NCI-H1048 (cell line): Measurements from ENCODE around the gene ST6GALNAC2.

Experiments used
- DNase-seq: peaks from one replicate; lab custom pipeline; 2025; lab: John Stamatoyannopoulos, UW

Gene ST6GALNAC2

DNA sequence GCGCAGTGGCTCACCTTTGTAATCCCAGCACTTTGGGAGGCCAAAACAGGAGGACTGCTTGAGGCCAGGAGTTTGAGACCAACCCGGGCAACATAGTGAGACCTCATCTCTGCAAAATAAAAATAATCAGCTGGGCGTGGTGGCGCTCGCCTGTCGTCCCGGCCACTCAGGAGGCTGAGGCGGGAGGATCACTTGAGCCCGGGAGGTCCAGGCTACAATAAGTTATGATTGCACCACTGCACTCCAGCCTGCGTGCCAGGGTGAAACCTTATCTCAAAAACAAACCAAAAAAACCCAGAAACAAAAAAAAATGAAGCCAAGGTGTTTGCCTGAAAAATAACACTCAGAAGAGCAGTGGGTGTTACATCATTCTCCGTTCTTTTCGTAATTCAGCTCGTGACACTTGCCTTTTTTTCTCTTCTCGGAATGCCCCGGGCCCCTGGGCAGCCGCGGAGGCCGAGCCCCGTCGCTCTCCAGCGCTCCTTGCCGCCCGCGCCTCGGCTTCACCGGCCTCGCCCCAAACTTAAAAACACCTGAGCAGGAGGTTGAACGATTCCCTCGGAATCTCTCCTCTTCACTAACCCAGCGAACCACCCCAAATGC is 28.8 kb downstream of the ST6GALNAC2 start:
- no peak for DNase-seq

GRCh38 chr17:76554131-76554530 is 31.5 kb downstream of the ST6GALNAC2 start:
- no peak for DNase-seq

DNA sequence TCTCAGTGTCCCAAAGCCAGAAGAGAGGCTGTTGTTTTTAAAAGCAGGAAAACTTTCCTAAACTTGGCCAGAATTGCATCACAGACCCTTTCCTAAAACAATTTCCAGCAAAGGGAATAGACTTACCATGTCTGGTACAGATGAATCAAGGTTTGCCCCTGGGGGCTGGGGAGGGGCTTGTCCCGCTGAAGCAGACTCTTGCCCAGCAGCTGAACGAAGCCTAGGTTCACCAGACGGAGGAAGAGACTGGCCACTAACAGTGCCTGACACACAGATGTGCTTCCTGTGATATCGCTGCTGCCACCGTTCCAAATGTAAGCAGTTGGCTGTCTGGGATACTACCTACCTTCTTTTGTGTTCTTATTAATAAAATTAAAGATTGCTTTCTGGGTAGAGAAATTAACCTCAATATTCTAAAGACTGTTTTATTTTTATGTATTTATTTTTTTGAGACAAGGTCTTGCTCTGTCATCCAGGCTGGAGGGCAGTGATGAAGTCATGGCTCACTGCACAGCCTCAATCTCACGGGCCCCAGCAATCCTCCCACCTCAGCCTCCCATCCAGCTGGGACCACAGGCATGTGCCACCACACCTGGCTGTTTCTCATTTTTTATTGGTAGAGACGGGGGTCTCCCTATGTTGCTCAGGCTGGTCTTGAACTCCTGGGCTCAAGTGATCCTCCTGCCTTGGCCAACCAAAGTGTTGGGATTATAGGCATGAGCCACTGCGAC is 32.3 kb downstream of the ST6GALNAC2 start:
- DNase-seq: no peak

DNA sequence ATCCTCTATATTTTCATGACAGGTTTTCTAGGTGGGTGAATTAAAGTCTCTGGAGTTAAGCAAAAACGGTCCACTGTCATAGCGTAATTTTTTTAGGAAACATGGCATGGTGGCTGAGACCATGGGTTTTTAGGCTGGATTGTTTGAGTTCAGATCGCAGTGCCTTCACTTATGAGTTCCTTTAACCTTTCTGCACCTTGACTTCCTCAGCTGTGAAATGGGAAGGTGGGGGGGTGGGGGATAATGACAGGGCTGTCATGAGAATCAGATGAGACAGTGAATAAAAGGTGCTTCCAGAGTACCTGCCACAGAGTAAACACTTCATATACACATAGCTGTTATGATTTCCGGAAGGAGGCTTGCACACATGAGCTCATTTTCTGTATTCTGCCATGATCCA is 34.0 kb downstream of the ST6GALNAC2 start:
- no peak for DNase-seq

DNA sequence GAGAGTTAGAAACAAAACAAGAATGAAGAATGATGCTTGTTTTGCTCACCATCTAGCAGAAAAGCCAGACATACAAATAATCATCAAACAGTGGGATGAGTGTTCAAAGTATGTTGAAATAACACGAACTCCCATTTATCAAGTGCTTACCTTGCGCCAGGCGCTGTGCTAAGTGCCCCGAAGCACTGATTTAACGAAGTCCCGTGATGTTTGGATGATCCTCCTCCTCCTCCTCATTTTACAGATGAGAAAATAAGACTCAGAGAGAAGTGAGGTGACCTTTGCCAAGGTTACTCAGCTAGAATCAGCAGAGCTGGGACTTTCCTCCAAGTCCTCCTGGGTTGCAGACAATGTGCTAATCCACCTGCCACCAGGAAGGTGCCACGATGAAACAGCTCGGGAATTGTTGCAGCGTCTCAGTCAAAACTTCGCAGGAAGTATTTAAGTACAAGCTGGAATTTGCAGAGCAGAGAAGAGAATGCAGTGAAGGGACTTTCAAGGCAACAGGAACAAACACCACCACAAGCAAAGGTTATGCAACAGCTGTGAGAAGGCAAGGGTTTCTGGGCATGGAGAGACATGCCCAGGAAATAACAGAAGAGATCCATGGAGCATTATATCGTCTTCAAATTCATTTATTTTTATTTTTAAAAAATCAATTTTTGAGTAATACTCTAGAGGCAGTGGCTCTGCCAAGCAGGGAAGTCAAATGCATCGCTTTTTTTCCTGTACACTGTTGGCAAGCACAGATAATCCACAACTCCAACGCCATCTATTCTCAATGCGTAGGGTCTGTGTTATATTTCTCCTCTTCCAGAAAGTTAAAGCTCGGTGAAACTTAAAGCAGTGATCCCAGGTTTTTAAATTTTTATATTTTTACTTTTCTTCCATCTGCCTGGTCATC is 34.7 kb downstream of the ST6GALNAC2 start:
- DNase-seq: no peak

DNA sequence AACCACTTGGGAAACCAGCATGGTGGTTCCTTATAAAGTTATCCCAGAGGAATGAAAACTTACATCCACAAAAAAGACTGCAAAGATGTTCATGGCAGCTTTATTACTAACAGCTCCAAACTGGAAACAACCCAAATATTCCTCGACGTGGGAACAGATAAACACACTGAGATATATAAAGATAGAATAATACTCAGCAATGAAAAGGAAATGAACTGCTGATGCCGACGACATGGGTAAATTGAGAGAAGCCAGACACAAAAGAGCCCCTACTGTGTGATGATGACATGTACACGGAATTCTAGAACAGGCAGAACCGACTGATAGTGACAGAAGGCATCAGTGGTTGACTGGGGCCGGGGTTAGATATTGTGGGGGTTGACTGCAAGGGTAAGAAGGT is 36.1 kb downstream of the ST6GALNAC2 start:
- DNase-seq: no peak

GRCh38 chr17:76549215-76549518 is 36.5 kb downstream of the ST6GALNAC2 start:
- DNase-seq: no peak

GRCh38 chr17:76548378-76549214 is 37.1 kb downstream of the ST6GALNAC2 start:
- DNase-seq: no peak

DNA sequence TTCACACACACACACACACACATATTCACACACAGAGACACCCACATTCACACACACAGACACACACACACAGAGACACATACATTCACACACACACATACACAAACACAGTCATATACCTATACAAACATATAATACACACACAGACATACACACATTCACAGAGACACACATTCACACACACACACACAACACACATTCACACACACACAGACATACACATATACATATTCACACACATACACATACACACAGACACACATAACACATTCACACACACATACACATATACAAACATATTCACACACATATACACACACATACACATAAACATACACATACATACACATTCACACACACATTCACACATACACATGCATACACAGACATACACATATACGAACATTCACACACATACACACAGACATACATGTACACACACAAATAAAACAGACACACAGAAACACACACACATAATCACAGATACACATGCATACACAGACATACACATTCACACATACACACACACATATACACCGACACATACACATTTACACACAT is 37.9 kb downstream of the ST6GALNAC2 start:
- DNase-seq: no peak

DNA sequence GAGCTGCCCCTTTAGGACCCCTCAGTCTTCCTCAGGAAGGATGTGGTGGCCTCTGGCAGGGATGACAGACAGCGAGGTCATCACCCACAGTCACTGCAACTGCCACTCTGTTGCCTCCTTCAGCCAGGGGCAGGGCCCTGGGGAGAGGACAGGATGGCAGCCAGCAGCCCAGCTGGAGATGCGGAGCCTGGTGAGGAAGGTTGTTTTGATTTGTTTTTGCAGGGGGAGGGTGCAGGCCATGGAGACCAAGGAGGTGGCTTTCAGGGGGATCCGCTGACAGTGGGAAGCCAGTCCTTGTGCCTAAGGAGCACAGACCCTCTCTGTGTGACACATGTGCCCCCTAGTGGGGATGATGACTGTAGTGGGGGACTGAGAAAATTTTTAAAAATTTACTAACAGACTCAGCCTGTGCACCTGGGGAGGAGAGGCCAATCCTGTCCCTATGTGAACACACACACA is 38.4 kb downstream of the ST6GALNAC2 start:
- no peak for DNase-seq

GRCh38 chr17:76546556-76547182 is 39.0 kb downstream of the ST6GALNAC2 start:
- DNase-seq: no peak

- no peak for DNase-seq
These were observed 39.6 kb downstream of the ST6GALNAC2 start for GRCh38 chr17:76545918-76546555.

- DNase-seq: no peak
These were observed 40.9 kb downstream of the ST6GALNAC2 start for GRCh38 chr17:76544546-76545365.

- no peak for DNase-seq
These were observed 41.7 kb downstream of the ST6GALNAC2 start for GRCh38 chr17:76543826-76544545.

GRCh38 chr17:76543482-76543825 is 42.2 kb downstream of the ST6GALNAC2 start:
- no peak for DNase-seq

DNA sequence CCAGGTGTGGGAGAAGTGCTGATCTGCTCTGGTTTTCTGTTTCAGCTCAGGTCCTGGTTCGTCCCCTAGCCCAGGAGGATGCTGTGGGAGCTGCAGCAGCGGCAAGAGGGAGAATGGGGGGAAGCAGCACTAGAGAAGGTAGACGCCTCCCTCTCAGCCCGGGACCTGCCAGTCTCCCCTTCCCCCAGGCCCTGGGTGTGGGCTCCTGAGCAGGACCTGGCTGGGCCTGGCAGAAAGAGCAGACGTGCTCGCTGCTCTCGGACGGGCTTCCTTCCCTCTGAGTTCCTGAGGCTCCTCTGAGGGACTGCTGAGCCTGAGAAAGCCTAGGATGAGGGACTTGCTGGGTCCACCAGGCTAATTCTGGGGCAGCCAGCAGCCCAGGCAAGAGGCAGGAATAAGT is 42.7 kb downstream of the ST6GALNAC2 start:
- no peak for DNase-seq

DNA sequence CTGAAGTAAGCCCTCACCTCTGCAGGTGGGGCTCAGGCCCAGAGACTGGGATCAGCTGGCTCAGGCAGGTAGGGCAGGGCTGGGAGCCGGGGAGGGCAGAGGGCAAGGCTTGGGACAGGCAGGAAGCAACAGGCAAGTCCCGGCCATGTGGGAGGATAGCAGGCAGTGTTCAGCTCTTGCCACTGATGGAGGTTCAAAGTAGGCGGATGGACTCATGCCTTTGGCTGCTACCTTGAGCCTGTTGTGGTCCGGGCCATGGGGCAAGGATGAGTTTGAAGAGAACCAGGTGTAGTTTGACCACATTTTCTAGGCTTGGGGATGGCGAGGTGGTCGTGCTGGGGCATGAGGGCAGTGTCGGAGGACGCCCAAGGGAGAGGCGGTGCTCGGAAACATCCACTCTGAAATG is 43.1 kb downstream of the ST6GALNAC2 start:
- no peak for DNase-seq

DNA sequence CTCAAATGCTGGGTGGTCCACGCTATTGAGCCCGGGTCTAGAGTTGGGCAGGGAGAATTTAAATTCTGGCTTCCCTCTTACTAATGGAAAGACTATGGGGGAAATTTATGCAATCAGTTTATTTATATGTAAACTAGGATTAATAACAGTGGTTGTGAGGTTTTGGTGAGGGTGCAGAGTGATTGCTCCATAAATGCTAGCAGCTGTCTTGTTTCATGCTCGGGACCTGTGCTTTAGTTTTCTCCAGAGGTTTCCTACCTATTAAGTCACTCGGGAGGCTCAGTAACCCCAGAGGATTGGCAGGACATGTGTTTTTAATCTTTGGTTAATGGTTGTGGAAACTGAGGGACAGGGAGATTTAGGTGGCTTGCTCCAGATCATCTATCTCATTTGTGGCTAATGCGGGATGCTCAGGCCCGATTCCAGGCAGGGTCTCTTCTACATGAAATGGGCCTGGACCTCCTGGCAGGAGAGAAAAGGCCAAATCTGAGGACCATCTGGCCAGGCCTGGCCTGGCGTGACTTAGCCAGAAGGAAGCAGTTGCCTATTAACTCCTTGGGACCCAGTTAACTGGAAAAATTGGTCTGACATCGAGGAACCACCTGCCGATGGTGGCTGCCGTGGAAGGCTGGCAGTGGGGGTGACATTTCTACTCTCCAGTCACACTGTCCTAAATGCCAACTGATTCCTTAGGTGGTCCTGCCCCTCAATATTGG is 43.8 kb downstream of the ST6GALNAC2 start:
- DNase-seq: no peak
